DND-41 (cell line): ENCODE results near the gene SFMBT2.

Experiments
- ATAC-seq: fragments of 200-7000 bp; cut with Tn5 transposase; 3 replicates; pipeline ENCODE4 v1.9.1; 2021; ENCODE audit warnings: low read depth; ENCODE audit not compliant: insufficient read depth
- DNase-seq: peaks from one replicate; pipeline ENCODE4 v3.0.0-alpha.2; 2020
- H2AFZ ChIP-seq: 2 replicates; pipeline ENCODE4 v1.6.0; 2012; ENCODE audit warnings: low read depth, low read length
- H3K27ac ChIP-seq: 2 replicates; pipeline ENCODE4 v1.5.1; 2012; ENCODE audit warnings: low read length, inconsistent platforms
- H3K27me3 ChIP-seq: fragments of 200-600 bp; sonication (generic); 2 replicates; pipeline ENCODE4 v1.6.0; 2012; ENCODE audit warnings: low read length, mild to moderate bottlenecking, inconsistent platforms; ENCODE audit not compliant: insufficient read depth, poor library complexity
- H3K36me3 ChIP-seq: 2 replicates; pipeline ENCODE4 v1.5.1; 2012; ENCODE audit warnings: low read length, inconsistent platforms; ENCODE audit not compliant: insufficient read depth
- H3K4me1 ChIP-seq: 2 replicates; pipeline ENCODE4 v1.5.1; 2012; ENCODE audit warnings: mild to moderate bottlenecking, low read length; ENCODE audit not compliant: insufficient read depth
- H3K4me2 ChIP-seq: 2 replicates; pipeline ENCODE4 v1.6.0; 2012; ENCODE audit warnings: mild to moderate bottlenecking, moderate library complexity, low read length, inconsistent platforms; ENCODE audit not compliant: insufficient read depth
- H3K4me3 ChIP-seq, 2 experiments: fragments of 200-600 bp in 1 of 2; shearing (Covaris generic) in 1 of 2; 2 replicates each; pipeline ENCODE4 v1.5.1; 2012 to 2016; ENCODE audit warnings: inconsistent platforms in 2 of 2, low read length in 2 of 2, mild to moderate bottlenecking in 2 of 2, low read depth in 1 of 2, moderate library complexity in 1 of 2
- H3K79me2 ChIP-seq: 2 replicates; pipeline ENCODE4 v1.6.0; 2012; ENCODE audit warnings: low read length, inconsistent platforms; ENCODE audit not compliant: insufficient read depth
- H3K9ac ChIP-seq: 2 replicates; pipeline ENCODE4 v1.6.0; 2012; ENCODE audit warnings: low read depth, mild to moderate bottlenecking, inconsistent platforms, low read length, moderate library complexity
- H3K9me3 ChIP-seq: 2 replicates; pipeline ENCODE4 v1.5.1; 2012; ENCODE audit warnings: low read length, moderate library complexity, mild to moderate bottlenecking, inconsistent platforms; ENCODE audit not compliant: insufficient read depth, severe bottlenecking
- H4K20me1 ChIP-seq: 2 replicates; pipeline ENCODE4 v1.6.0; 2012; ENCODE audit warnings: low read length; ENCODE audit not compliant: insufficient read depth
- CTCF ChIP-seq: IDR thresholded peaks from 2 replicates; pipeline ENCODE4 v1.5.1; 2012; ENCODE audit warnings: borderline replicate concordance, low read length, moderate library complexity, mild to moderate bottlenecking; ENCODE audit not compliant: poor library complexity, severe bottlenecking; ENCODE audit errors: extremely low read depth
- EZH2 ChIP-seq: IDR thresholded peaks from 3 replicates; pipeline ENCODE4 v1.6.1; 2012; ENCODE audit warnings: borderline replicate concordance, low read depth, mild to moderate bottlenecking, moderate library complexity, low read length, inconsistent platforms; ENCODE audit not compliant: severe bottlenecking

The SFMBT2 gene

GRCh38 chr10:7233259-7233991 is 177.4 kb downstream of the SFMBT2 start:
- ATAC-seq, result no peak
- Histone ChIP-seq H3K4me2 (no peak overlapping the region), H2AFZ (no peak overlapping the region), H3K9me3 (no peaks in the 10 kb centered on the region), H3K4me3 (no peak overlapping the region), H3K9ac (no peak overlapping the region), H3K27ac (no peak overlapping the region), H3K4me1 (no peaks in the 10 kb centered on the region), H3K36me3 (peaks cover 90% of the 10 kb centered on the region), H3K79me2 (peaks cover 43% of the 10 kb centered on the region), H4K20me1 (peaks cover 19% of the 10 kb centered on the region; the same call in 1 of the 2 replicates), H3K27me3 (no peaks in the 10 kb centered on the region)
- DNase-seq, result no peak
- TF ChIP-seq CTCF (no peak), EZH2 (no peak)

- Histone ChIP-seq H3K4me3 (no peak overlapping the region), H3K9ac (no peak overlapping the region), H3K4me2 (no peak overlapping the region), H3K4me1 (no peaks in the 10 kb centered on the region), H3K36me3 (peaks cover 90% of the 10 kb centered on the region), H4K20me1 (peaks cover 16% of the 10 kb centered on the region; the same call in 1 of the 2 replicates), H2AFZ (no peak overlapping the region), H3K9me3 (peaks cover under 1% of the 10 kb centered on the region), H3K79me2 (peaks cover 36% of the 10 kb centered on the region), H3K27me3 (no peaks in the 10 kb centered on the region), H3K27ac (no peak overlapping the region)
- no peak for ATAC-seq
- no peak for TF ChIP-seq EZH2
- TF ChIP-seq CTCF, result no peak
- DNase-seq, result no peak
Observed at GRCh38 chr10:7231509-7232414, 179.1 kb downstream of the SFMBT2 start.

- Histone ChIP-seq H3K27ac (no peak overlapping the region), H3K27me3 (no peaks in the 10 kb centered on the region), H3K79me2 (peaks cover 34% of the 10 kb centered on the region), H3K4me3 (no peak overlapping the region), H4K20me1 (0 out of 2 replicates have a peak, but pooled peaks cover 15% of the 10 kb centered on the region), H3K9me3 (peaks cover 8% of the 10 kb centered on the region), H3K4me2 (no peak overlapping the region), H2AFZ (no peak overlapping the region), H3K4me1 (no peaks in the 10 kb centered on the region), H3K9ac (no peak overlapping the region), H3K36me3 (peaks cover 91% of the 10 kb centered on the region)
- ATAC-seq (no peak), DNase-seq (no peak)
- TF ChIP-seq EZH2, result no peak
- no peak for TF ChIP-seq CTCF
Observed at GRCh38 chr10:7230951-7231350, 179.9 kb downstream of the SFMBT2 start.
